Astrocyte (in vitro differentiated cells and primary cell): ENCODE data around the gene CBX2. TPM values are rescaled to one million over a fixed set of nuclear protein-coding genes. Genes with fewer than 3 reads are reported as not detected.

Experiments
- DNase-seq: peaks from one replicate; pipeline ENCODE4 v3.0.0-alpha.2; 2010; ENCODE audit warnings: low read depth
- FAIRE-seq: peaks from 2 replicates; lab custom pipeline; 2011; peaks lifted over from hg19 to GRCh38; lab: Jason Lieb, UNC
- H2AFZ ChIP-seq: 2 replicates; pipeline ENCODE4 v1.6.0; 2012; ENCODE audit warnings: low read depth, low read length, inconsistent platforms
- H3K27ac ChIP-seq: 2 replicates; pipeline ENCODE4 v1.5.1; 2011; ENCODE audit warnings: low read depth, low read length, inconsistent platforms
- H3K27me3 ChIP-seq: 2 replicates; pipeline ENCODE4 v1.6.0; 2011; ENCODE audit warnings: low read length, inconsistent platforms; ENCODE audit not compliant: insufficient read depth
- H3K36me3 ChIP-seq: 2 replicates; pipeline ENCODE4 v1.5.1; 2011; ENCODE audit warnings: low read length, inconsistent platforms; ENCODE audit not compliant: insufficient read depth
- H3K4me1 ChIP-seq: 2 replicates; pipeline ENCODE4 v1.5.1; 2011; ENCODE audit warnings: low read length, inconsistent platforms; ENCODE audit not compliant: insufficient read depth
- H3K4me2 ChIP-seq: 2 replicates; pipeline ENCODE4 v1.6.0; 2012; ENCODE audit warnings: low read length, inconsistent platforms
- H3K4me3 ChIP-seq: 2 replicates; pipeline ENCODE4 v1.5.1; 2011; ENCODE audit warnings: low read depth, mild to moderate bottlenecking, low read length, inconsistent platforms; ENCODE audit not compliant: insufficient read depth
- H3K79me2 ChIP-seq: 2 replicates; pipeline ENCODE4 v1.6.0; 2012; ENCODE audit warnings: mild to moderate bottlenecking, low read length, inconsistent platforms; ENCODE audit not compliant: insufficient read depth
- H3K9ac ChIP-seq: 2 replicates; pipeline ENCODE4 v1.6.0; 2012; ENCODE audit warnings: mild to moderate bottlenecking, low read length, inconsistent platforms
- H3K9me3 ChIP-seq: 2 replicates; pipeline ENCODE4 v1.5.1; 2012; ENCODE audit warnings: low read depth, mild to moderate bottlenecking, low read length, inconsistent platforms; ENCODE audit not compliant: insufficient read depth
- H4K20me1 ChIP-seq: 2 replicates; pipeline ENCODE4 v1.6.0; 2012; ENCODE audit warnings: low read length, inconsistent platforms; ENCODE audit not compliant: insufficient read depth
- H3K27ac Mint-ChIP-seq: one replicate; pipeline ENCODE4 v1.8.0; 2021; ENCODE audit warnings: mild to moderate bottlenecking, mixed read lengths; ENCODE audit not compliant: unreplicated experiment
- H3K27me3 Mint-ChIP-seq: one replicate; pipeline ENCODE4 v1.8.0; 2021; ENCODE audit warnings: low read depth, mixed read lengths; ENCODE audit not compliant: unreplicated experiment
- H3K36me3 Mint-ChIP-seq: one replicate; pipeline ENCODE4 v1.8.0; 2021; ENCODE audit warnings: low read depth, mixed read lengths; ENCODE audit not compliant: unreplicated experiment
- H3K4me1 Mint-ChIP-seq: one replicate; pipeline ENCODE4 v1.8.0; 2021; ENCODE audit warnings: low read depth, mixed read lengths; ENCODE audit not compliant: unreplicated experiment
- H3K4me3 Mint-ChIP-seq: one replicate; pipeline ENCODE4 v1.8.0; 2021; ENCODE audit warnings: mild to moderate bottlenecking, moderate library complexity, mixed read lengths; ENCODE audit not compliant: unreplicated experiment
- H3K9me3 Mint-ChIP-seq: one replicate; pipeline ENCODE4 v1.8.0; 2021; ENCODE audit warnings: mild to moderate bottlenecking, mixed read lengths; ENCODE audit not compliant: unreplicated experiment
- EZH2 ChIP-seq: IDR thresholded peaks from 2 replicates; pipeline ENCODE4 v1.6.1; 2012; ENCODE audit warnings: mild to moderate bottlenecking, low read length, inconsistent platforms; ENCODE audit not compliant: insufficient read depth
- total RNA-seq: library from RNA; stranded (reverse); gene quantifications from 2 replicates; pipeline ENCODE4 v1.2.1, GENCODE V29; 2021
- TF ChIP-seq, protein P1 (sequence below): IDR thresholded peaks from 2 replicates; pipeline ENCODE4 v1.5.1; 2011; ENCODE audit warnings: low read depth, mild to moderate bottlenecking, inconsistent platforms, low read length, moderate library complexity; ENCODE audit not compliant: insufficient read depth

CBX2 gene
- total RNA-seq, 1 donor from 2014 or later, result 6.7 TPM

DNA sequence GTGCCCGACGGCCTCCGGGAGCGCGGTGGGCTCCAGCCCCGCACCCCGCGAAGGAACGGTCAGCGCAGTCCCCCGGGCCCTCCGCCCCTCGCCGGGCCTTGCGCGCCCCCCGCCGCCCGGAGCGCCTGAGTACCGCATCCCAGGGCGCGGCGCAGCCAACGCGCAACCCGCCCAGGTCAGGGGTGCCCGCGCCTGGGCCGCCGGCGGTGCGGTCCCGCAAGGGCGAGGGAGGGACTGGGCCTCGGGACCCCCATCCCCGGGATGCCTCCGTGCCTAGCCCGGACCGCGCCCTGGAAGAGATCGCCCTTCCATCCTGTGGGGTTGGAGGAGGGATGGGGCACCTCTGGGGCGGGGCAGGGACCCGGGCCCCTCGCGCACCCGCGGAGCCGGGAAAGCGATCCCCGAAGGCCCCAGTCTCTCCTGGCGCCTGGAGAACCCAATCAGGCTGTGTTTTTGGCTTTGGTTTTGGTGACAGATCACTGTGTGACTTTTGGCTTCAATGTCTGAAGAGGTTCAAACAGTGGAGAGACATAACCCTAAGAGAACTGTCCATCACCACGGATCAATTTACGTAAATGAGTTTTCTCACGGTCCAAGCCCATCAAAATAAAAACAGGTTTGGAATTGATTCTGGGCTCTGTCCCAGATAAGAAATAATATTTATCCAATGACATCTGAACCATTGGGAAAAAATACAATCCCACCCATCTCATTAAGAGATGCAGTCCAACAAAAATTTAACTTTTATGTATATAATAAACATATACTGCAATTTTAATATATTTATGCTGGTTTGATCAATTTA is 29.5 kb upstream of the CBX2 start:
- FAIRE-seq (no peak), DNase-seq (no peak)
- no peak overlapping the region for H3K4me2 ChIP-seq
- no peak overlapping the region for H3K27ac ChIP-seq
- H3K27me3 ChIP-seq, result peaks cover 39% of the 10 kb centered on the region
- H3K4me1 ChIP-seq, result peaks cover 5% of the 10 kb centered on the region
- no peaks in the 10 kb centered on the region for H3K9me3 ChIP-seq
- H3K27me3 Mint-ChIP-seq, result peaks cover 53% of the 10 kb centered on the region
- H3K4me3 Mint-ChIP-seq, result no peak overlapping the region
- H3K79me2 ChIP-seq, result no peaks in the 10 kb centered on the region
- H3K4me1 Mint-ChIP-seq, result peaks cover 9% of the 10 kb centered on the region
- no peaks in the 10 kb centered on the region for H3K9me3 Mint-ChIP-seq
- H3K36me3 ChIP-seq, result no peaks in the 10 kb centered on the region
- no peak overlapping the region for H2AFZ ChIP-seq
- TF ChIP-seq, protein P1, sequence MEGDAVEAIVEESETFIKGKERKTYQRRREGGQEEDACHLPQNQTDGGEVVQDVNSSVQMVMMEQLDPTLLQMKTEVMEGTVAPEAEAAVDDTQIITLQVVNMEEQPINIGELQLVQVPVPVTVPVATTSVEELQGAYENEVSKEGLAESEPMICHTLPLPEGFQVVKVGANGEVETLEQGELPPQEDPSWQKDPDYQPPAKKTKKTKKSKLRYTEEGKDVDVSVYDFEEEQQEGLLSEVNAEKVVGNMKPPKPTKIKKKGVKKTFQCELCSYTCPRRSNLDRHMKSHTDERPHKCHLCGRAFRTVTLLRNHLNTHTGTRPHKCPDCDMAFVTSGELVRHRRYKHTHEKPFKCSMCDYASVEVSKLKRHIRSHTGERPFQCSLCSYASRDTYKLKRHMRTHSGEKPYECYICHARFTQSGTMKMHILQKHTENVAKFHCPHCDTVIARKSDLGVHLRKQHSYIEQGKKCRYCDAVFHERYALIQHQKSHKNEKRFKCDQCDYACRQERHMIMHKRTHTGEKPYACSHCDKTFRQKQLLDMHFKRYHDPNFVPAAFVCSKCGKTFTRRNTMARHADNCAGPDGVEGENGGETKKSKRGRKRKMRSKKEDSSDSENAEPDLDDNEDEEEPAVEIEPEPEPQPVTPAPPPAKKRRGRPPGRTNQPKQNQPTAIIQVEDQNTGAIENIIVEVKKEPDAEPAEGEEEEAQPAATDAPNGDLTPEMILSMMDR, result no peak
- peak; percentile 91 for TF ChIP-seq EZH2
- no peaks in the 10 kb centered on the region for H4K20me1 ChIP-seq
- no peaks in the 10 kb centered on the region for H3K36me3 Mint-ChIP-seq
- H3K27ac Mint-ChIP-seq, result no peak overlapping the region
- no peak overlapping the region for H3K9ac ChIP-seq
- H3K4me3 ChIP-seq, result no peak overlapping the region

DNA sequence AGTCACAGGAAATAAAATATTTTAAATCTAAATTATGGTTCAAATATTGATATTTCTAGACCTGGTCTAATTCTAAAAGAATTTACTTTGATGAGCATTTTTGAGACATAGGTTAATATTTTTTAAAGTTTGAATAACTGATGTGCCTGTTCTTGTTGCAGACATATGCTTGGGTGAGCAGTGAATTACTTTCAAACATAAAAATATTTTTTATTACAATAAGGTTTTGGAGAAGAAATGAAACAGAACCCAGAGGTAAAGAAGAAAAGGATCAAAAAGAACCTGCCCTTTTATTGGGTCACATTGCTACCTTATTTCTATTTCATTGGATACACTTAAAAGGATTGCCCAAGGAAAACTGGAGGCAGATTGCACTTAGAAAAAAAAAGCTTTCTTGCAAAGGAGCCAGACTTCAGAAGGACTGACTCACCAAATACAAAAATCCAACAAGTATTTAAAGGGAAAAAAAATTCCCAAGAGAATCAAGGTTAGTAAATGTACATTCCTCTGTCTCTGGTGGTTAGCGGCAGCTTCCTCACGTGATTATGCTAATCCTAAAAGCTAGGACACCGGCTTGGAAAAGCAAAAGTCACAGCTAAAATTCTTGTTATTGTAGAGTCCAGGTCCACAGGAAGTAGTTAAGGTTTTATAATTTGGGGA is 28.7 kb upstream of the CBX2 start:
- H3K27me3 Mint-ChIP-seq, result peaks cover 49% of the 10 kb centered on the region
- Histone ChIP-seq H3K79me2 (no peaks in the 10 kb centered on the region), H3K4me2 (peak overlapping the region; percentile 57), H3K27me3 (peaks cover 41% of the 10 kb centered on the region), H4K20me1 (no peaks in the 10 kb centered on the region), H3K9me3 (no peaks in the 10 kb centered on the region), H3K9ac (no peak overlapping the region), H2AFZ (no peak overlapping the region), H3K27ac (no peak overlapping the region), H3K4me1 (peaks cover 5% of the 10 kb centered on the region), H3K36me3 (no peaks in the 10 kb centered on the region), H3K4me3 (no peak overlapping the region)
- peak; percentile 71 for DNase-seq
- TF ChIP-seq, protein P1, result no peak
- FAIRE-seq, result no peak
- H3K4me3 Mint-ChIP-seq, result no peak overlapping the region
- H3K4me1 Mint-ChIP-seq, result peaks cover 9% of the 10 kb centered on the region
- no peaks in the 10 kb centered on the region for H3K9me3 Mint-ChIP-seq
- H3K27ac Mint-ChIP-seq, result no peak overlapping the region
- H3K36me3 Mint-ChIP-seq, result no peaks in the 10 kb centered on the region

DNA sequence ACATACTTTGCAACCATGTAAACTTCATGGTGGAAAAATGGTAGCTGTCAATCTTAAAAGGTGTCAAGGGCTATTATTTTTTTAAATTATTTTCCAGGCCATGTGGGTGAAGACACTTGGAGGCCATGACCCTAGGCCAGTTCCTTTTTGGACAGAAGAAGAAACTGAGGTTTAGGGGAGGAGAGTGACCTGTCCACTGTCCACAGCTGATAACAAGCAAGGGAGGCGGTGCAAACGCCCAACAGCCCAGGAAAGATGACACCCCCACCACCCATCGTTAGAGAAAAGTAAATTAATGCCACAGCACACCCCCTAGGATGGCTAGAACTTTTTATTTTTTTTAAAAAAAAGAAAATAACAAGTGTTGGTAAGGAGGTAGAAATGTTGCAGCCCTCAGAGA is 28.0 kb upstream of the CBX2 start:
- Histone ChIP-seq H3K4me2 (no peak overlapping the region), H4K20me1 (no peaks in the 10 kb centered on the region), H3K27ac (no peak overlapping the region), H3K4me3 (no peak overlapping the region), H3K9ac (no peak overlapping the region), H3K27me3 (peaks cover 45% of the 10 kb centered on the region), H3K36me3 (no peaks in the 10 kb centered on the region), H3K4me1 (peaks cover 5% of the 10 kb centered on the region), H2AFZ (no peak overlapping the region), H3K79me2 (no peaks in the 10 kb centered on the region), H3K9me3 (no peaks in the 10 kb centered on the region)
- Mint-ChIP-seq H3K4me3 (no peak overlapping the region), H3K4me1 (peaks cover 9% of the 10 kb centered on the region), H3K27me3 (peaks cover 47% of the 10 kb centered on the region), H3K27ac (no peak overlapping the region), H3K36me3 (no peaks in the 10 kb centered on the region), H3K9me3 (no peaks in the 10 kb centered on the region)
- no peak for FAIRE-seq
- TF ChIP-seq EZH2, result no peak
- TF ChIP-seq, protein P1, result no peak
- DNase-seq, result no peak
